GM21528 (cell line): ENCODE results near the gene PRAMEF12.
"Not testable (repeated sequence)": the region's sequence is repeated elsewhere in the genome, so short reads cannot be mapped to it uniquely, and the experiment has no call there.

Source experiments
- ATAC-seq: cut with Tn5 transposase; IDR thresholded peaks from one replicate; pipeline ENCODE4 v1.9.1; 2021; ENCODE audit warnings: mild to moderate bottlenecking, moderate library complexity; ENCODE audit not compliant: unreplicated experiment, low FRiP score

The PRAMEF12 gene

GRCh38 chr1:12769976-12770505 is 3.5 kb upstream of the PRAMEF12 start:
- no peak for ATAC-seq

GRCh38 chr1:12770620-12771019 is 2.9 kb upstream of the PRAMEF12 start:
- ATAC-seq, result no peak

DNA sequence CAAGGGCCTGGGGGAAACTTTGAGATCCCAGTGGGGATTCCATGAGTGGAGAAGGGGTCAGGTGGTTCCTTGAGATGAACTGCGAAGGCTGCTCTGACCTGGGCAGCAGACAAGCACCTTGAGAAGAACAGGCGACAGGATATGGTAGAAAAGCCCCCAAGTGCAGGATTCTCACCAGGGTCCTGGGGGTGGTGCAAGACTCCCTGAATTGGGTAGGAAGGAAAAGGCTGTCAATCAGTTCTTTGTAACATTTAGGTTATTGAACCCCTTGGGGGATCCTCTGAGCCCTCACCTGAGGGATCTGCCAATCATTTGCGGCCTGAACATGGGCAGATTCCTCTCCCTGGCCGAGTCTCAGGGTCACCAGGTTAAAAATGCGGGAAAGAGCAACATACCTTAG is 2.4 kb upstream of the PRAMEF12 start:
- no peak for ATAC-seq

- ATAC-seq, result no peak
Measured at GRCh38 chr1:12772520-12772919, 1.0 kb upstream of the PRAMEF12 start.

DNA sequence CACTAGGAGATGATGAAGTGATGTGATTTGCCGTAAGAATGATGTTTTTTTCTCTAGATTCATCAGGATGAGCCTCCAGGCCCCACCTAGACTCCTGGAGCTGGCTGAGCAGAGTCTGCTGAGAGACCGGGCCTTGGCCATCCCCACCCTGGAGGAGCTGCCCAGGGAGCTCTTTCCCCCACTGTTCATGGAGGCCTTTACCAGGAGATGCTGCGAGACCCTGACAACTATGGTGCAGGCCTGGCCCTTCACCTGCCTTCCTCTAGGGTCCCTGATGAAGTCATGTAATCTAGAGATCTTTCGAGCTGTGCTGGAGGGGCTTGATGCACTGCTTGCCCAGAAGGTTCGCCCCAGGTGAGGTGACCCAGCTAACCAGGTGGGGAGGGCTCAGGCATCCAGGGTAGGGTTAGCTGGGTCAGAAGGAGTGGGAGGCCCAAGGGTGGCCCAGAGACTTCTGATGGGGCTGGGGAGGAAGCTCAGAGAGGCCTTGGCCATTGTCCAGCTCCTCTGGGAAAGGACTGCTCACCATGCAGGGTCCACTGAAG is 1.3 kb downstream of the PRAMEF12 start:
- ATAC-seq, result no peak

DNA sequence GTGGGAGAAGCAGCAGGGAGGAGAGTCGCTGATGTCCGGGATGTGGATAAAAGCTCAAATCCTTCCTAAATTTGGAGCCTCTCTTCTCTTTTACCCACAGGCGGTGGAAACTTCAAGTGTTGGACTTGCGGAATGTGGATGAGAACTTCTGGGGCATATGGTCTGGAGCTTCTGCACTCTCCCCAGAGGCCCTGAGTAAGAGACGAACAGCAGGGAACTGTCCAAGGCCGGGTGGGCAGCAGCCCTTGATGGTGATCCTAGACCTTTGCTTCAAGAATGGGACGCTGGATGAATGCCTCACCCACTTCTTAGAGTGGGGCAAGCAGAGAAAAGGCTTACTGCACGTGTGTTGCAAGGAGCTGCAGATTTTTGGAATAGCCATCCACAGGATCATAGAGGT is 1.9 kb downstream of the PRAMEF12 start:
- ATAC-seq, result no peak

- ATAC-seq, result no peak
Measured at GRCh38 chr1:12776801-12777557, 3.4 kb downstream of the PRAMEF12 start.

DNA sequence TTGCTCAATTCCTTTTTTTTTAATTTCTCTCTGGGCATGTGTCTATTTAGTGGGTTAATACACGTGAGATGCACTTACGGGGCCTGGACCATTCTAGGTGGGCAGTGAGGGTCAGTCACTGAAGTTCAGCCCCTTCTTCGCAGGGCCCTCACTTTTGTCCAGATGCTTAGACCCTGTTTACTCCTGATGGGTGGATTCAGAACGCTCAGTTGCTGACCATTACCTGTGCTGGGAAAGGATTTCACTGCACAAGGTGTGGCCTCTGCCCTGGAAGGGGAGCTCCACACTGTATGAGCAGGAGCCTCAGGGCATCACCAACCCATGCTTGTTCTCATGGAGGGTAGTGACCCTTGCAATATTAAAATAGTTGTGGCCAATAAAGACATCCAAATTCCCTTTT is 4.5 kb downstream of the PRAMEF12 start:
- no peak for ATAC-seq

DNA sequence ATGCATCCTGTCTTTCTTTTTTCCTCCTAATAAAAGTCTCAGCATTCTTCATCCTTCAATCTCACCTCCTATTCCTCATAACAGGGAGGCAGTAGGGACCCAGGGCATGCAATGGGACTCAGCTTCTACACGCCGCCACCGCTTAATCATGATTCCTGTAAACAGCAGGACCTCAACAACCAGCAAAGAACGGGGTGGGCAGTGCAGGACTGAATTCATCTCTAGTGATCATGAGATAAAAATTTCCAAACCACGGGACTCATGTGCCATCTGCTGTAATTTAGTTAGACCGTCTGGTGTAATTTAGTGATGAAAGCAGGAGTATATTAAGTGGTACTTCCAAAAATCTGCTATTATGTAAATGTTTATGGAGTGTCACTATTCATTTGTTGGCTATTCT is 5.4 kb downstream of the PRAMEF12 start:
- ATAC-seq, result no peak

- not testable (repeated sequence) for ATAC-seq
Measured at GRCh38 chr1:12781488-12781887, 8.0 kb downstream of the PRAMEF12 start.

- ATAC-seq, result not testable (repeated sequence)
Measured at GRCh38 chr1:12783783-12784182, 10.2 kb downstream of the PRAMEF12 start.

DNA sequence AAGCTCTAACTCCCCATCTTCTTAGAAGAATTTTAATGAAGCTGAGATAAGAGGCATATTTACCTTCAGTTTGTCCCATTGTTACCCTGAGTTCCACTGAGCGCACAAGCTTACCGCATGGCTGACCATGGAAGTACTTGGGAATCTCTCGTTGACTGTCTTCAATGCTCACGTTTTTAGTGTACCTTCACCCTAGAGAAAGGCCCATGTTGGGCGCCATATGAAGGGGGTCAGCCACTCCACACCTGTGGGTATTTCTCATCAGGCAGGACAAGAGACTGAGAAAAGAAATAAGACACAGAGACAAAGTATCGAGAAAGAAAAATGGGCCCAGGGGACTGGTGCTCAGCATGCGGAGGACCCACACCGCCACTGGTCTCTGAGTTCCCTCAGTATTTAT is 11.2 kb downstream of the PRAMEF12 start:
- not testable (repeated sequence) for ATAC-seq

- ATAC-seq, result not testable (repeated sequence)
Measured at GRCh38 chr1:12791097-12791496, 17.6 kb downstream of the PRAMEF12 start, which contains the start of gene PRAMEF1. TSS of gene PRAMEF1 (plus strand) at chr1:12791397. CDS start at chr1:12793228, 1,831 bp downstream.

DNA sequence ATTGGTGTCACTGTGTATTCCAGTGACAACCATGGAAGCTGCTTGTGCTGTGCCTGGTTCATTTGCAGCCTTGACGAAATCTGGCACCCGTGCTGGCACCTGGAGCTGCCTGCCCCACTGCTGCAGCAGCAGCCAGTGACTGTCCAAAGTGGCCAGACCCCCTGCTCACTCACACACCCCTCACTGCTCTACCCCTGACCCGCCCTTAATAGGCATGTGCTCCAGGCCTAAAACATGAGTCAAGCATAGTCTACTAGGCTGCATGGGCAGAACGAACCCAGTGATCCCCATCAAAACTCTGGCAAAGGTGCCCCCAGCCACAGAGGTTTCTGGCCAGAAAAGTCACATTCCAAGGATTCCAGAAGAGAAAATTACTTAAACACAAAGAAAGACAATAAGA is 25.4 kb downstream of the PRAMEF12 start:
- ATAC-seq, result no peak

- ATAC-seq, result no peak
Measured at GRCh38 chr1:12799730-12800129, 26.2 kb downstream of the PRAMEF12 start.

GRCh38 chr1:12809933-12810332 is 36.4 kb downstream of the PRAMEF12 start:
- ATAC-seq, result no peak

- ATAC-seq, result no peak
Measured at GRCh38 chr1:12810691-12811408, 37.3 kb downstream of the PRAMEF12 start.

- ATAC-seq, result no peak
Measured at GRCh38 chr1:12811409-12811784, 37.9 kb downstream of the PRAMEF12 start.

- not testable (repeated sequence) for ATAC-seq
Measured at GRCh38 chr1:12819061-12819460, 45.5 kb downstream of the PRAMEF12 start.
